22Rv1 (cell line): Measurements from ENCODE around the gene IGFALS.

Experiments
- ZFX ChIP-seq: fragments of 450-650 bp; IDR thresholded peaks from 2 replicates; pipeline ENCODE4 v1.6.1; 2017; ENCODE audit warnings: antibody characterized with exemption, borderline replicate concordance
- TF ChIP-seq, protein P1 (sequence below): fragments of 450-650 bp; IDR thresholded peaks from 2 replicates; pipeline ENCODE4 v1.5.1; 2017; ENCODE audit warnings: mild to moderate bottlenecking

DNA sequence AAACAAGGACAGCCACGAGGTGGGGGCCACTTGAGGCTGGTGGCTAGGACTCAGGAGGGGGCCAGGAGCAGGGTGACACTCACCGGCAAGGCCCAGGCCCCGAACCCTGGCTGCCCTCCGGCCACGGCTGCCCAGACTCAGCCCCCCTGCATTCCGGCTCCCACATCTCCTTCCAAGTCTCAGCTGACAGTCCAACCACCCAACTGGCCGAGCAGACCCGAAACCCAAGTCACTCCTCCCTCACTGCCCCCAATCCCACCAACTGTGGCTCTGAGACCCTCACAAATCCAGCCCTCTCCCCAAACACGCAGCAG lies 23.7 kb upstream of the IGFALS start:
- TF ChIP-seq, protein P1, sequence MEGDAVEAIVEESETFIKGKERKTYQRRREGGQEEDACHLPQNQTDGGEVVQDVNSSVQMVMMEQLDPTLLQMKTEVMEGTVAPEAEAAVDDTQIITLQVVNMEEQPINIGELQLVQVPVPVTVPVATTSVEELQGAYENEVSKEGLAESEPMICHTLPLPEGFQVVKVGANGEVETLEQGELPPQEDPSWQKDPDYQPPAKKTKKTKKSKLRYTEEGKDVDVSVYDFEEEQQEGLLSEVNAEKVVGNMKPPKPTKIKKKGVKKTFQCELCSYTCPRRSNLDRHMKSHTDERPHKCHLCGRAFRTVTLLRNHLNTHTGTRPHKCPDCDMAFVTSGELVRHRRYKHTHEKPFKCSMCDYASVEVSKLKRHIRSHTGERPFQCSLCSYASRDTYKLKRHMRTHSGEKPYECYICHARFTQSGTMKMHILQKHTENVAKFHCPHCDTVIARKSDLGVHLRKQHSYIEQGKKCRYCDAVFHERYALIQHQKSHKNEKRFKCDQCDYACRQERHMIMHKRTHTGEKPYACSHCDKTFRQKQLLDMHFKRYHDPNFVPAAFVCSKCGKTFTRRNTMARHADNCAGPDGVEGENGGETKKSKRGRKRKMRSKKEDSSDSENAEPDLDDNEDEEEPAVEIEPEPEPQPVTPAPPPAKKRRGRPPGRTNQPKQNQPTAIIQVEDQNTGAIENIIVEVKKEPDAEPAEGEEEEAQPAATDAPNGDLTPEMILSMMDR = no peak
- TF ChIP-seq ZFX = no peak
